SK-N-MC (cell line): Measurements from ENCODE around the gene CCL16.

Source experiments
- EZH2 ChIP-seq: fragments of 200-600 bp; sonication (generic); IDR thresholded peaks from one replicate; pipeline ENCODE4 v1.6.1; 2017; ENCODE audit warnings: antibody characterized with exemption
- FOXP2 ChIP-seq: optimal IDR thresholded peaks from 2 replicates; pipeline ENCODE3; 2011; ENCODE audit warnings: mild to moderate bottlenecking, moderate library complexity; ENCODE audit not compliant: insufficient read depth; ENCODE audit errors: extremely low read length, control extremely low read depth
- POLR2AphosphoS5 ChIP-seq: IDR thresholded peaks from 2 replicates; pipeline ENCODE4 v1.6.1; 2012; ENCODE audit warnings: mild to moderate bottlenecking, low read depth, low read length, borderline replicate concordance

GRCh38 chr17:35944151-35944550 lies 37.1 kb downstream of the CCL16 start:
- TF ChIP-seq POLR2AphosphoS5 (no peak), FOXP2 (no peak), EZH2 (no peak)
